H1 (cell line): ENCODE results near the gene NFIA. TPM values are rescaled to one million over a fixed set of nuclear protein-coding genes. Genes with fewer than 3 reads are reported as not detected.

Experiments
- CTCF ChIA-PET: fragments of 300-600 bp; sonication (Branson Sonifier 250); formaldehyde crosslinking; loops from one replicate; lab custom pipeline; 2021; ENCODE audit not compliant: partially characterized antibody; lab: Charles Lee
- POLR2A ChIA-PET: fragments of 300-600 bp; sonication (Branson Sonifier 250); formaldehyde crosslinking; loops from one replicate; lab custom pipeline; 2021; ENCODE audit warnings: inconsistent platforms; ENCODE audit not compliant: partially characterized antibody; lab: Charles Lee
- DNase-seq, 2 experiments: peaks; one replicate each; pipeline versions ENCODE4 v3.0.0 to v3.0.0-alpha.2; 2010 to 2022; ENCODE audit warnings: low spot score in 2 of 2, low read depth in 1 of 2, mixed read lengths in 1 of 2
- FAIRE-seq: peaks from 2 replicates; lab custom pipeline; 2011; peaks lifted over from hg19 to GRCh38; lab: Jason Lieb, UNC
- H2AFZ ChIP-seq: 2 replicates; pipeline ENCODE4 v1.8.1; 2012; ENCODE audit warnings: low read length, inconsistent platforms
- H2AK5ac ChIP-seq: 2 replicates; pipeline ENCODE4 v1.6.1; 2013; ENCODE audit warnings: low read depth, low read length
- H2BK120ac ChIP-seq: replicated peaks from 2 replicates; pipeline ENCODE3; 2013; ENCODE audit warnings: low read depth, low read length, inconsistent platforms
- H2BK12ac ChIP-seq: 2 replicates; pipeline ENCODE4 v1.6.1; 2013; ENCODE audit warnings: low read depth, low read length
- H2BK15ac ChIP-seq: 2 replicates; pipeline ENCODE4 v1.6.1; 2013; ENCODE audit warnings: low read length
- H2BK20ac ChIP-seq: 2 replicates; pipeline ENCODE4 v1.6.1; 2013; ENCODE audit warnings: low read length
- H2BK5ac ChIP-seq: 2 replicates; pipeline ENCODE4 v1.6.1; 2013; ENCODE audit warnings: low read depth, low read length
- H3K14ac ChIP-seq: 2 replicates; pipeline ENCODE4 v1.6.1; 2013; ENCODE audit warnings: inconsistent platforms; ENCODE audit not compliant: insufficient read length
- H3K18ac ChIP-seq: 2 replicates; pipeline ENCODE4 v1.6.1; 2013; ENCODE audit warnings: low read length; ENCODE audit errors: extremely low read depth
- H3K23ac ChIP-seq: 2 replicates; pipeline ENCODE4 v1.6.1; 2013; ENCODE audit warnings: inconsistent platforms; ENCODE audit not compliant: insufficient read length
- H3K23me2 ChIP-seq: 2 replicates; pipeline ENCODE4 v1.6.1; 2013; ENCODE audit warnings: low read depth, low read length
- H3K27ac ChIP-seq: 2 replicates; pipeline ENCODE4 v1.6.1; 2011; ENCODE audit warnings: low read depth, low read length, inconsistent platforms
- H3K27me3 ChIP-seq, 4 experiments: replicated peaks in 1 of 4; 1 replicate in 1 of 4; 2 replicates in 3 of 4; pipeline versions ENCODE4 v1.6.1 to v1.8.1; 2011 to 2013; ENCODE audit warnings: low read length in 3 of 4, mild to moderate bottlenecking in 3 of 4, inconsistent platforms in 2 of 4, mixed read lengths in 2 of 4, moderate library complexity in 1 of 4; ENCODE audit not compliant: control insufficient read depth in 3 of 4, insufficient read depth in 3 of 4; ENCODE audit errors: extremely low read depth in 1 of 4
- H3K36me3 ChIP-seq, 4 experiments: 2 replicates each; pipeline versions ENCODE4 v1.6.1 to v1.8.1; 2011 to 2013; ENCODE audit warnings: mild to moderate bottlenecking in 4 of 4, low read length in 3 of 4, moderate library complexity in 2 of 4, control low read depth in 1 of 4, inconsistent platforms in 1 of 4; ENCODE audit not compliant: insufficient read depth in 4 of 4, control insufficient read depth in 2 of 4
- H3K4ac ChIP-seq: replicated peaks from 2 replicates; pipeline ENCODE3; 2013; ENCODE audit warnings: low read length, low read depth, mixed read lengths, inconsistent platforms; ENCODE audit not compliant: insufficient read length
- H3K4me1 ChIP-seq, 4 experiments: replicated peaks in 1 of 4; 1 replicate in 1 of 4; 2 replicates in 3 of 4; pipeline versions ENCODE4 v1.6.1 to v1.8.1; 2011 to 2013; ENCODE audit warnings: low read length in 3 of 4, inconsistent platforms in 2 of 4, mixed read lengths in 1 of 4; ENCODE audit not compliant: insufficient read depth in 4 of 4, control insufficient read depth in 3 of 4
- H3K4me2 ChIP-seq, 2 experiments: 2 replicates each; pipeline versions ENCODE4 v1.6.1 to v1.8.1; 2011 to 2013; ENCODE audit warnings: low read depth in 2 of 2, low read length in 2 of 2, control low read depth in 1 of 2, inconsistent platforms in 1 of 2, mild to moderate bottlenecking in 1 of 2; ENCODE audit not compliant: insufficient read depth in 1 of 2
- H3K4me3 ChIP-seq, 4 experiments: fragments of 200-600, 300-600 bp in 1 of 4; sonication (generic), shearing (Covaris generic), sonication (Bioruptor Twin) in 1 of 4; 2 replicates each; pipeline versions ENCODE4 v1.5.1 to v1.8.1; 2011 to 2016; ENCODE audit warnings: low read length in 4 of 4, low read depth in 3 of 4, control low read depth in 2 of 4, inconsistent platforms in 2 of 4, mild to moderate bottlenecking in 2 of 4, mixed read lengths in 1 of 4, moderate library complexity in 1 of 4; ENCODE audit not compliant: insufficient read depth in 2 of 4; ENCODE audit errors: extremely low read depth in 1 of 4
- H3K56ac ChIP-seq: replicated peaks from 2 replicates; pipeline ENCODE3; 2013; ENCODE audit warnings: low read depth, mild to moderate bottlenecking, mixed read lengths, low read length, inconsistent platforms; ENCODE audit not compliant: insufficient read length
- H3K79me1 ChIP-seq: 2 replicates; pipeline ENCODE4 v1.6.1; 2013; ENCODE audit warnings: low read depth, low read length, control low read depth
- H3K79me2 ChIP-seq, 2 experiments: 2 replicates each; pipeline versions ENCODE4 v1.6.1 to v1.8.1; 2012 to 2013; ENCODE audit warnings: low read length in 2 of 2, mild to moderate bottlenecking in 2 of 2, inconsistent platforms in 1 of 2; ENCODE audit not compliant: insufficient read depth in 2 of 2, control insufficient read depth in 1 of 2
- H3K9ac ChIP-seq, 4 experiments: replicated peaks in 1 of 4; 1 replicate in 1 of 4; 2 replicates in 3 of 4; pipeline versions ENCODE4 v1.6.1 to v1.8.1; 2011 to 2013; ENCODE audit warnings: low read depth in 3 of 4, low read length in 3 of 4, control low read depth in 2 of 4, mild to moderate bottlenecking in 2 of 4, moderate library complexity in 2 of 4, inconsistent platforms in 1 of 4; ENCODE audit errors: extremely low read depth in 1 of 4
- H3K9me3 ChIP-seq, 2 experiments: 2 replicates each; pipeline versions ENCODE4 v1.6.1 to v1.8.1; 2012 to 2013; ENCODE audit warnings: mild to moderate bottlenecking in 2 of 2, moderate library complexity in 2 of 2, control low read depth in 1 of 2, inconsistent platforms in 1 of 2, low read depth in 1 of 2, low read length in 1 of 2, mixed read lengths in 1 of 2; ENCODE audit not compliant: insufficient read depth in 2 of 2
- H4K20me1 ChIP-seq, 2 experiments: replicated peaks in 1 of 2; 2 replicates each; pipeline versions ENCODE3 to v1.8.1; 2011 to 2013; ENCODE audit warnings: inconsistent platforms in 2 of 2, low read length in 2 of 2, mild to moderate bottlenecking in 1 of 2; ENCODE audit not compliant: insufficient read depth in 2 of 2, control insufficient read depth in 1 of 2
- H4K5ac ChIP-seq: 2 replicates; pipeline ENCODE4 v1.6.1; 2013; ENCODE audit warnings: low read length, low read depth, mixed read lengths, inconsistent platforms; ENCODE audit not compliant: insufficient read length
- H4K8ac ChIP-seq: 2 replicates; pipeline ENCODE4 v1.8.0; 2013; ENCODE audit warnings: mild to moderate bottlenecking, moderate library complexity, low read length, inconsistent platforms; ENCODE audit not compliant: insufficient read depth; ENCODE audit errors: extremely low read depth
- H4K91ac ChIP-seq: replicated peaks from 2 replicates; pipeline ENCODE3; 2013; ENCODE audit warnings: low read length, mixed read lengths, inconsistent platforms; ENCODE audit not compliant: insufficient read length
- BCL11A ChIP-seq, 2 experiments: IDR thresholded peaks; one replicate each; pipeline ENCODE4 v1.6.1; 2011; ENCODE audit warnings: low read depth in 2 of 2, low read length in 2 of 2, mild to moderate bottlenecking in 2 of 2
- EP300 ChIP-seq, 2 experiments: IDR thresholded peaks; 1 replicate in 1 of 2; 2 replicates in 1 of 2; pipeline ENCODE4 v1.6.1; 2011 to 2012; ENCODE audit warnings: low read depth in 2 of 2, low read length in 2 of 2, mild to moderate bottlenecking in 2 of 2, borderline replicate concordance in 1 of 2, inconsistent platforms in 1 of 2, moderate library complexity in 1 of 2
- FOSL1 ChIP-seq: IDR thresholded peaks from 2 replicates; pipeline ENCODE4 v1.6.1; 2011; ENCODE audit warnings: mild to moderate bottlenecking, low read depth, low read length, moderate library complexity; ENCODE audit not compliant: insufficient read depth
- JUN ChIP-seq: IDR thresholded peaks from 2 replicates; pipeline ENCODE4 v1.6.1; 2011; ENCODE audit warnings: low read depth, mild to moderate bottlenecking, improper control_type of control experiment, low read length
- MAFK ChIP-seq: IDR thresholded peaks from 2 replicates; pipeline ENCODE4 v1.6.1; 2012; ENCODE audit warnings: low read depth, mild to moderate bottlenecking, improper control_type of control experiment, low read length
- SP2 ChIP-seq: IDR thresholded peaks from 2 replicates; pipeline ENCODE4 v1.6.1; 2012; ENCODE audit warnings: mild to moderate bottlenecking, low read length, inconsistent platforms
- WGBS, 2 experiments: shearing (Covaris generic) in 1 of 2; methylation state at CpG; one replicate each; pipeline versions ENCODE4 v1.1.6 to v1.1.7; 2013 to 2015; ENCODE audit warnings: low lambda C conversion rate in 2 of 2, mixed read lengths in 2 of 2, inconsistent platforms in 1 of 2, low coverage in 1 of 2, missing lambda C conversion rate in 1 of 2; ENCODE audit not compliant: insufficient replicate concordance in 2 of 2, insufficient coverage in 1 of 2, insufficient read length in 1 of 2; ENCODE audit errors: extremely low coverage in 1 of 2, missing lambda C conversion rate in 1 of 2; 5-methylcytosine and 5-hydroxymethylcytosine counted together
- polyA plus RNA-seq, 7 experiments: library from polyadenylated mRNA; depleted of rRNA in 3 of 7; stranded (reverse) in 5 of 7; unstranded in 2 of 7; fragments of >200 nt in 5 of 7; fragments of 200-250 nt in 2 of 7; gene quantifications; 1 replicate in 5 of 7; 2 replicates in 1 of 7; 4 replicates in 1 of 7; pipeline versions ENCODE4 v1.2.1 to v1.2.3, GENCODE V29; 2011 to 2013; ENCODE audit warnings: missing spikeins in 2 of 7, mixed read lengths in 2 of 7
- total RNA-seq: library from RNA; stranded (reverse); fragmentation: NEBNext Ultra II Directional; extraction: Animal tissue kit (Norgen Biotek cat#: 25700); gene quantifications from 2 replicates; pipeline ENCODE4 v1.2.1, GENCODE V29; 2021

The NFIA gene
- total and polyA plus RNA-seq, 2 of the 8 experiments (the other 6 are each of a cell fraction or from before 2014, with no cell fraction given), result 1.8 to 2.3 TPM

GRCh38 chr1:61329556-61329955 lies 247.2 kb downstream of the NFIA start:
- Histone ChIP-seq H4K8ac (no peak overlapping the region), H3K23ac (no peak overlapping the region), H3K23me2 (no peaks in the 10 kb centered on the region), H2AK5ac (no peak overlapping the region), H2AFZ (no peak overlapping the region), H4K91ac (no peak overlapping the region), H2BK5ac (no peak overlapping the region), H3K27me3 (no peaks in the 10 kb centered on the region), H3K4me2 (no peak overlapping the region), H3K79me1 (no peaks in the 10 kb centered on the region), H2BK15ac (no peak overlapping the region), H3K4ac (no peak overlapping the region), H3K18ac (no peak overlapping the region), H3K9me3 (no peaks in the 10 kb centered on the region), H3K14ac (no peak overlapping the region), H3K4me3 (no peak overlapping the region), H3K4me1 (no peaks in the 10 kb centered on the region), H3K36me3 (no peaks in the 10 kb centered on the region), H2BK12ac (no peak overlapping the region), H3K56ac (no peak overlapping the region), H3K27ac (no peak overlapping the region), H3K79me2 (no peaks in the 10 kb centered on the region), H2BK120ac (no peak overlapping the region), H4K5ac (no peak overlapping the region), H4K20me1 (no peaks in the 10 kb centered on the region), H3K9ac (no peak overlapping the region), H2BK20ac (no peak overlapping the region)
- 80% methylated on average over 4 of the region's 4 CpGs; no CpG with 5 or more reads in 1 of the 2 experiments for WGBS, 2 experiments
- FAIRE-seq, result no peak
- no peak for DNase-seq
- ChIA-PET POLR2A (no interaction called here), CTCF (no interaction called here)
- TF ChIP-seq SP2 (no peak), JUN (no peak), BCL11A (IDR thresholded peaks at IDR 0.05; ENCODE audit: low read depth in 2 of 2, low read length in 2 of 2) (no peak), MAFK (no peak), EP300 (IDR thresholded peaks at IDR 0.05; ENCODE audit: borderline replicate concordance in 1 of 2, low read depth in 2 of 2, low read length in 2 of 2) (no peak), FOSL1 (no peak)
